Measurements from ENCODE around the gene TBC1D22A. TPM values are rescaled to one million over a fixed set of nuclear protein-coding genes. Genes with fewer than 3 reads are reported as not detected.
A peak's percentile ranks its signal among the peaks of the same experiment; 100 is the strongest.

TBC1D22A gene
- total RNA-seq, 1 donor from 2014 or later: 33.0 TPM

DNA sequence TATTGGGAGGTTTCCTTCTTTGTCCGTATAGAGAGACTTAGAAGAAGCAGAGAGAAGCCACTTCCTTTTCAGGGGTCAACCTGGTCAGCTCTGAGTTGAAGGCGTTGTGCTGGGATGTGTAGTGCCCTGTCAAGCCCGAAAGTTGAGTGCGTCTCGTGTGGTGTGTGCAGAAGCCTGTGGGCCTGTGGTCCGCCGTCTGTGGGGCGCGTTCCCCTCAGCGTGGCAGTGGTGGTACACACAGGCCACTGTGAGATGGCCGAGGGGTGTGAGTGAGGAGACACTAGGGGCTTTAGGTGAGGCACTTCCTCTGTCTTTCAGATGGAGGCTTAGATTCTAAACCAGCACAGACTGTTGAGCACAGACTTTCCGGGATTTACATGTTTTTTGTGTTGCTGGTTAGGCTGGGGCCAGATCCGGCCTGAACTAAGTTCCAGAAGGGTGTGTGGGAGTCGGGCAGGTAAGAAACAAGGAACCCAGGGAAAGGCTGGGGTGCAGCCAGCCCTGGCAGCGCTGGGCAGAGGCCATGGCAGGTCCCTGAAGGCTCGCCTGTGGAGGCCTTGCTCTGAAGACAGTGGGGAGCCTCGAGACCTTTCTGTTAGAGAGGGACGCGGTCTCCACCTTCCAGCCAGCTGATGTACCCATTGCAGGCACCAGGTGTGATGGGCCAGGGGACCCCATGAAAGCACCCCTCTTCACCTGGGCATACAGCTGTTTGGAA, 194.2 kb downstream of the TBC1D22A start:
- no peak for DNase-seq (ENCODE audit: low spot score)

DNA sequence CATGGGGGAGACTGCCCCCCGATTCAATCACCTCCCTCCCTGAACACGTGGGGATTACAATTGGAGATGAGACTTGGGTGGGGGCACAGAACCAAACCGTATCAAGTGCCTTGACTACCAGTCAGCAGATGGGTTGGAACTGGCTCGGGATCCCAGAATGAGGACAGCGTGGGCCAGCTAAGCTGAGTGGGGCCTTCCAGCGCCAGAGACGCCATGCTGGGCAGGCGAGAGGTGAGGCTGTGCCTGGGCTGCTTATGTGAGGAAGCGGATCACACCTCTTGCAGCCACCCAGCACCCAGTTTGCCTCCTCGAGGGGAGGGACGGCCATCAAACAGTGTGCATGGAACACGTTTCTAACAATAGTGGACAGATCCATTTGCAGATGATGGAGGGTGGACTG, 195.1 kb downstream of the TBC1D22A start:
- DNase-seq (ENCODE audit: low spot score): no peak

DNA sequence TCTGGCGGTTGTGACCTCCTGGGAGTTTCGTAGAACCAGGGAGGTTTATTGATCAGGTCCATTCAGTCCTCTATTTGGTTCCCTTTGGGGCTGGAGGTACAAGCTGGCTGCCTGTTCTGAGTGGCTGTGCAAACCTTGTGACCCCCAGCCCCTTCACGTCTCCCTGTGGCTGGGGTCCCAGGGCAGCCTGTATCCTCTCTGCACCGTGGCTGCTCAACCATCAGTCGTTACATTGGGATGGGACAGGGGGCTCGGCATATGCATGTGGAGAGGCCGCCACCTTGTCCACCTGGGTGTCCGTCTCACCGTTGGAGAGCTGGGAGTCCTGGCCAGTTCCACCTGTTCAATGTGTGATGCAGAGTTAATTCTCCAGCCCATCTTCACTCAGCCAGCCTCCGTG, 195.7 kb downstream of the TBC1D22A start:
- no peak for DNase-seq (ENCODE audit: low spot score)

DNA sequence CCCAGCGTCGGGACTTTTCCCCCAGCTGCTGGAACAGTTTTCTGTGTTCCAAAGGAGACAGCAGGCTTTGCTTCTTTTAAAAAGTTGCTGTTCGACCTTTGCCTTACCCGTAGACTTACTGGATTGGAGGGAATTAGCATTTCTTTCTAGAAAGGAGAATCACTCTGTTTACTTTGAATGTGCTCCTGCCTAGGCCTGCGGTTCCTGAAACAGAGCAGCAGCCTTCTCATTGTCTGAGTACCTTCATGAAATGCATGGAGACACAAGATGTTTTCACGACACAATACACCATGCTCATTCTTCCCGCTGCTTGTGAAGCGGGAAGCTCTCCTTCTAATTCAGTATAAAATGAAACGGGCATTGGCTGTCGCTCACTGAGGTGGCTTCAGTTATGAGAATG, 196.2 kb downstream of the TBC1D22A start:
- DNase-seq (ENCODE audit: low spot score): no peak

DNA sequence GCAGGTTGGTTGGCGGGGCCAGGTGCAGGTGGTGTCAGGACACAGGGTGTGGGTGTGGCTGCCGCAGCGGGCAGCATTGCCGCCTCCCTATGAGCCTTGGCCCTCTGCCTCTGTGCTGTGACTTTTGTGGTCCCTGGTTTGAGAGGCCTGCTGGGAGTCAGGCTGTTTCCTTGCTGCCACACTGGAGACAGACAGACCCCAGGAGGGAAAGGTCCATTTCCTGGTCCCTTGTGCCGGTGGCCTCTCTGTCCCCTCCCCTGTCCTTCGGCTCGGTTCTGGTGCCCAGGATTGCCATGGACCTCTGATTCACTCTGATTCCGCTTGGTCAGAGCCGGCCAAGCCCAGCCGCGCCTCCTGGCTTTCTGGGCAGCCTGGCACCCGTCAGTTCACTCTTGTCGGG, 196.9 kb downstream of the TBC1D22A start:
- DNase-seq (ENCODE audit: low spot score): no peak

DNA sequence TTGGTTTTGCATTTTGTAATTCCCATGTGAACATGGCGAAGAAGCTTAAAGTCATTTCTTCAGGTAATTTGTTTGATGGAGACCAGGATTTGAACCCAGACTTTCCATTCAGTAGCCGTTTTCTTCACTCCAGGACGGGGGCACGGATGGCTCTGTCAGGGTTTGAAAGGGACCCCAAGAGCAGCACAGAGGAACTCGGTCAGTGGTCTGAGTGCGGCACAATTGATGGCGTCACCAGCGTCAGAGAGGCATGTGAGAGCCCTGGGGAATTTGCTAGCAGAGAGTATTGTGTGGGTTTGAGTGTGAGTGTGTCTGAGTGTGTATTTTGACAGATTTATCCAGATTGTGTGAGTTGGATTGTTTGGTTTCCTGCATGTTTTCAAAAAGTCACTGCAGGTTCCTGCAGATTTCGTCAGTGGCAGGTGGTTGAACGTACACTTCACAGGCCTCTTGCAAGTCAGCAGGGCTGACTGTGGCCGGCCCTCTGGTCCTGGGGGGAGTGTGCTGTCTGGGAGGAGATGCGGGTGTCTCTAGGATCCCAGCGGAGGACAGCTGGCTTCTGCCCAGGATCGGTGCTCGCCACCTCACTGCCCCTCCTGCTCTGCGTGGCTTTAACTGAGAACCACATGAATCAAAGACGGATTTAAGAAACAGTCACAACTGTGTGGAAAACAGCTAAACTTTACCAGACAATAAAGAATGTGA, 199.3 kb downstream of the TBC1D22A start:
- no peak for DNase-seq (ENCODE audit: low spot score)

DNA sequence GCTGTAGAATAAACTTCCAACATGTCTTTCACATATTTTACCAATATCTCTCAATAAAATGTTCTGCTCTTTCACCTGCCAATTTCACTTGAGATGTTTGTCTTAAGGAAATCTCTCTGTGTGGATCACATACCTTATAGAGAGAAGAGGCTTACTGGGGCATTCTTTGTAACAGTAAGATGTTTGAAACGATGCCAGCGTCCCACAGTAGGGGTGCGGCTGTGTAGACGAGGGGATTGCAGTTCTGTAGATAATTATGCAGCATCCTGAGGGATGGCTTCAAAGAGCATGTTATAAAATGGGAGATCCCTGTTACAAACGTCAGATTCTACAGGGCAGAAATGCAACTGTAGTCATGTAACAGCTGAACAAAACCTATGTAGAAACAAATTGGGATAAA, 200.0 kb downstream of the TBC1D22A start:
- DNase-seq (ENCODE audit: low spot score): no peak

DNA sequence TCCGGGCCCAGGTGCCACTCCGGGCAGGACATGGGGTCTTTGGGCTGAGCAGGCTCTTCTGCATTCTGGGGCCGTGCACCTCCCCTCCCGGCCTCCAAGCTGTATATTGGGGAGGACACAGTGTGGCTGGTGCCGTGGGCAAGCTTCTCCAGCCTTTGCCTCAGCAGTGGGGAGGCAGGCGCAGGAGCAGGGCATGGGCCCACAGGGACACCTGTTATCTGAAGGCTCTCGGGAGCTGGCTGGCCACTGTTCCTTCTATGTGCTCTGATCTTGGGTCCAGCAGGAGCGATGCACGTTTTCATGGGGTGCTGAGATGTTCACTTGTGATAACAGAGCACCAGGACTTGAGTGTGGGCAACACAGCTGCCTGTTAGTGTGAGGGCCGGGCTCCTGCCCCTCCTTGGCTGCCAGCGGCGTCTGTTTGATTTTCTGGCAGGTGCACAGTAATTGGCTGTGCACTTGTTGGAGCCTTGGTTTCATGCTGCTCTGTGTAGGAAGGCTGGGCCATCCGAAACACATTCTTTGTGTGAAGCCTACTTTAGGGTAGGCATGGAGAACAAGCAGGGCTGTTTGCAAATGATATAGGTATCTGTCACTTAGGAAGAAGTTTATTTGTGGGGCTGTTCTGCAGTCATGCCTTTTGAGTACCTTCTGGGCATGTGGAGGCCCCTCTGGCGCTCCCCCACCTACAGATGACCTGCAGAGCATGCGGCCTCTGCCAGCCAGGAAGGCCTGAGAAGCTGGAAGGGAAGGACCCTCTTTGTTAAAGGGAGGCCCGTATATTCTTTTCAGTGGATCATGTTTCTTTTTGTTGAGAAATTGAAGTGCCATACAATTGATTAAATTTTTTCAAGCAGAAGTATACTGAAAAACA, 201.5 kb downstream of the TBC1D22A start:
- no peak for DNase-seq (ENCODE audit: low spot score)

DNA sequence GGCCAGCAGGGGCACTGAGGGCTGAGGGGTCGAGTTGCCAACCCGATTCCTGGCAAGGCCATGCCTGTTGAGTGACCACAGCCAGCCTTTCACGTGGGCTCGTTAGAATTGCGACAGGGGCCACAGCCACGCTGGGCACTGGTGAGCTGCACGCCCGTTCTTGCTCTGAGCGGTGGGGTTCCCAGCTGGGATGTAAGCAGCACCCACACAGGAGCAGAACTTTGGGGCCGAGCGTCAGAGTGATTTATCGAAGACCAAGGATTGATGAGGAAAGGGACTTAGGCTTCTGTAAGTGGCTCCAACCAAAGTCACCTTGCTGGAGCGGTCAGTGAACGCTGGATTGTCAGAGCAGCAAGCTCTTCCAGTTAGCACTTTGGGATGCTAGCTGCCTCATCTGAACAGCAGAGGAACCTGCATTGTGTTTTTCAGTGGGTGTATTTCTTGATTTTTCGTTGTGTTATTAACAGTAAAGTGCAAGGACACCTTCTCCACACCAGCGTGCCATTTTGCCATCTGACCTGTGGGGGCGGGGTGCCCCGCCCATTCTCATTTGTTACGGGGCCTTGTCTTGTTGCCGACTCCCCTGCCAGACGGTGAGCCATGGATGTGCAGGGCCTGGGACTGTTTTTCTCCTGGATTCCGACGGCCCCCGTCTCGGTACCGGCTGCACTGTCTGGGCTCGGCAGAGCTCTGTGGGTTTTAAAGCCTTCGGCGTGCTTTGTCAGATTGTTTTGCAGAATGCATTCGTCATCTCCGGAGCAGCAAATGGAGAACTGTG, 202.5 kb downstream of the TBC1D22A start:
- no peak for DNase-seq (ENCODE audit: low spot score)

DNA sequence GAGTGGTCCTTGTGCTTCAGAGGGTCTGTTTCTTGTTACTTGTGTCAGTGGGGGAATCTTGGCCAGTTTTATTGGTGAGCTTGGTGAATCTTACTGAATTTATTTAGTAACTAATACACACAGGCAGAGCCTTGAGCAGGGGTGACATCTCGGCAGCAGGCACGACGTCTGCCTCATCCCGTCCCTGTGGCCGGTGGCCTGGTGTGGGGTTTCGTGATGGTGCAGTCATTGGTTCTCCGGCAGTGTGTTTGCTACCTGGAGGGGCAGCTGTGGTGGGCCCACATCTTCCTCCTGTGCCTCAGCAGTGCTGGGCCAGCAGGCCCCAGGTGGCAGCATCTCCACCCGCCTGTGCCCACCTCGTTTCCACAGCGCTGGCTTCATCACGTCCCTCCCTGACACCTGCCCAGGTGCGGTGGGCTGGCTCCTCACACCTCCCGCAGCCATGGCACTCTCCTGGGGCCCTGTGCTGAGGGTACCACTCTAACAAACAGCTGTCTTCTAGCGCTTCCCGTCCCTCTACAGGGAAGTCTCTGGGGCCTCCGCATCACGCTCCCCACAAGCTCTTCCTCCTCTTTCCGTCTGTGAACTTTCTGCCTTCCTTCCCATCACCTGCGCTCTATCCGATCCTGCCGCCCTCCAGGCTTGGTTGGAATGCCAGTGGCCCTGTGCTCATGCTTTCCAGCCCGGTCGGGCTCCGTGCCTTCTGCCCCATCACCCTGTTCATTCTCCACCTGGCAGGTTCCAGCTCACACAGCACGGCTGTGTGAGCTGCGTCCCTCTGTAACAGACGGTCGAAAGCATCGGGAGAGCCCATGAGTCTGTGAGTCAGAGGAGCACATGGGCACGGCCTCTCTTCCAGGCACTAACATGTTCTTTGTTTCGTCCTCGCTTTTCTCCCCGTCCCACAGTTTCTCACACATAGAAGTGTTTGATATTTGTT, 203.4 kb downstream of the TBC1D22A start:
- no peak for DNase-seq (ENCODE audit: low spot score)

DNA sequence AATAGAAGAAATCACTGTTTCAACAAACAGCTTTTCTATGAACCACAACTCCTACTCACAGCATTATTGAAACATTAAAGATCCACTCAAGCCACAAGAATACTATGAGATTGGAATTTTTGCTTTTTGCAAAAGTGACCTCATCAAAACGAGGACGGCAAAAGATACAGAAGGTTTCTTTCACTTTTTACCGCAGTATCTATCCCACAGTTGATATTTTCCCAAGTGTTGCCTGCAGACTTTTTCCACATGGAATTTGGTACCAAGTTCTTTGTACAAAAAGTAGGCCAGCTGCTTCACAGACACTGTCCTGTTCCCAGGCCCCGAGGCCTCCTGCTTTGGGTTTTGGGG, 204.0 kb downstream of the TBC1D22A start:
- no peak for DNase-seq (ENCODE audit: low spot score)

DNA sequence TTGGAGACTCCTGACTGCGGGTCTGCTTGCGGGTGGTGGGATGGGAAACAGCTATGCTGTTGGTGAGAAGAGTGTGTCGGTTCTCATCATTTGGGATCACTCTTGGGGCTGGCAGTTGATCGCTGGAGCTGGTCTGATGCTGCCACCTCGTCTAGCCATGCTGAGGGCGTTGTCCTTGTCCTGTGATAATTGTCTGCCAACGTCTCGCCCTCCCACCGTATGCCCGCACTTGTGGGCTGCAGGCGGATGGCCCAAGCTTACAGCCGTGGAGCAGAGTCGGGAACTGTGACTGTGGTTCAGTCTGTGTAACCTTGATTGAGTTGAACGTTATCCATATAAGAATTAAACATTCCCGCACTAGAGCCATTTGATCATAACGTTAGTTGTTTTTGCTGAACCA, 204.4 kb downstream of the TBC1D22A start:
- DNase-seq (ENCODE audit: low spot score): no peak

DNA sequence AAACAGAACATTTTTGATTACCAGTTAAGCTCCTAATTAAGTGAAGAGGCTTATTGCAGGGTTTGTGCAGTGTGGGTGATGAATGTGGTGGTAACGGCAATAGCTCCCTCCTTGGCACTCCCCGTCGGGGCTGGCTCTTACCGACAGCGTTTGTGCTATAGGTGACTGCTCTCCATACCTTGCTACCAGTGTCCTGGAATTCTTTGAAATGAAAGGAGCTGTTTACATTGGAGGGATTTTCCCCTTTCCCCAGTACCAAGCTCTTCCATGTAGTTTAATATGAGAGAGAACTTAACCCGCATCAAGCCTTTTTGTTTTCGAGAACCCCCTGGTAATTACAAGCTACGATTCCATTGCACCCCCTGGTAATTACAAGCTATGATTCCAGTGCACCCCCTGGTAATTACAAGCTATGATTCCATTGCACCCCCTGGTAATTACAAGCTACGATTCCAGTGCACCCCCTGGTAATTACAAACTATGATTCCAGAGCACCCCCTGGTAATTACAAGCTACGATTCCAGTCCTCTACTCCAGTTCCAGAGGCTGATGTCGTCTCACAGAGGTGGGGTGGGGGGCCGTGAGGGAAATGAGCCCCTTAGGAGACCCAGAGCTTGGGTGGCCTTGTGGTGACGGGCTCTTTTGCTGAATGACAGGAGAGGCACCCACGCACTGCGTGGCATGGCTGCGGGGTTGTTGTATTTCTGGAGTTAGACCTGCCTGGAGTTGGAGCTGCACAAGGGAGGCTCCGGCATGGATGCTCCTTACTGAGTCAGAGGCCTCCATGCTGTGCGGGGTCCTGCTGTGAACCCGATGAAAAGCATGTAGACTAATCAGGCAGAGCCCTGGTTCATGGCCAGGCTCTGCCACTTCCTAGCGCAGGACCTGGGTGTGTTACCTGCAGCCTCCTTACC, 205.3 kb downstream of the TBC1D22A start:
- no peak for DNase-seq (ENCODE audit: low spot score)

DNA sequence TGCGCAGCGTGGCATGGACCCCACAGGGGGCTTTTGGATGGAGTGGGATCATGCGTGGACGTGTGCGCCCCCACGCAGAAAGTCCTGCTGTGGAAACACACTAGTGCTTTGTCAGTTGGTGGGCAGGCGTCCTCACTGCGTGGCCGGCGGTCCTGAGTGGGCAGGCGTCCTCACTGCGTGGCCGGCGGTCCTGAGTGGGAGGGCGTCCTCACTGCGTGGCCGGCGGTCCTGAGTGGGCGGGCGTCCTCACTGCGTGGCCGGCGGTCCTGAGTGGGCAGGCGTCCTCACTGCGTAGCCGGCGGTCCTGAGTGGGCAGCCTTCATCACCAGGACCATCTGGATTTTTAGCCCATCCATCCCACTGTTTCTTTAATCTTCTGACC, 205.9 kb downstream of the TBC1D22A start:
- DNase-seq (ENCODE audit: low spot score): no peak

DNA sequence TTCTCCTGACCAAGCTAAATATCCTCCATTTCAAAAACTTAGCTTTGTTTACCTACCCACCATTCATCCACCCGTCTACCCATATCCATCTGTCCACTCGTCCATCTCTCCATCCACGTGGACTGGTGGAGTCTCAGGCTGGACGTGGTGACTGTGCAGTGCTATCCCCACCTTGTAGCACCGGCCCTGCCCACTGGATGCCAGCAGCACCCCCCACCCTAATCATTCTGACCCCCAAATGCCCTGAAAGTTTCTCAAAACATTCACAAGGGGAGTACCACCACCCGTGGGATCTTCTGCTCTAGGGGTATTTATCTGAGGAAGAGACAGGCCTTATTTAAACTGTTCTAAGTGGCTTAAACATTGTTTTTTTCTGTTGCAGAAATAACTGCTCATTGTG, 206.4 kb downstream of the TBC1D22A start:
- DNase-seq (ENCODE audit: low spot score): no peak

DNA sequence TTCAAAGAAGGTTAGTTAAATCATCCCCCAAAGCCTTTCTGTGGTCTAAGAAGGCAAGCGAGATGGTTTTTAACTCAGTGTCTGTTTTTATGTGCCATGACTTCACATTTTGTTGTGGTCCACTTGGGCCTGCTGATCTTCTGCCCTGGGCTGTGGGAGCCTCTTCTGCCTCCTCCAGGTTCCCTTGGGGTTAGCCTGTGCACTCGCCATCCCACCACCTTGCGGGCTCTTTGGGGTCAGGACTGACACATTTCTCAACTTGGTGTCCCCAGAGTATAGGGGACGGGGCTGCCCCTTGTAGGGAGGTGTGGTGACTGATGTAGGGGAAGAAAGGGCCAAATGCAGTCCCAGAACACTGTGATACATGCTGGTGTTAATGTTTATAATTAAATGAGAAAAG, 207.0 kb downstream of the TBC1D22A start:
- DNase-seq (ENCODE audit: low spot score): no peak

DNA sequence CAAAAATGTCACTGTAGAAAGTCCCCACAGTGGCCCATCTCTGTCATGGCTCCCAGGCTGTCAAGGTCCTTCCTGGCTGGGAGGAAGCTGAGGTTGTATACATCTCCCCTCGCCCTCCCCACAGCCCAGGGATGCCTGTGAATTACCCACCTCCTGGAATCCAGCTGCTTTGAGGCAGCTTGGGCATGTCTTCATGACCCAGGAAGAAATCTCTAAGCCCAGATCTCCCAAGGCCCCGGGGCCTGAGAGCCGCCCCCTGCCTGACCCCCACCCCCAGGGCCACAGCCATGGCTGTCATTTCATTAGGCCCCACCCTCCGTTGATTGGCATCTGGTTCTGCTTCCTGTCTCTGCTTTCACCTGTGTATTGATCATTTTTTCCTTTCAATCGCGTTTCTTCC, 207.5 kb downstream of the TBC1D22A start:
- no peak for DNase-seq (ENCODE audit: low spot score)

DNA sequence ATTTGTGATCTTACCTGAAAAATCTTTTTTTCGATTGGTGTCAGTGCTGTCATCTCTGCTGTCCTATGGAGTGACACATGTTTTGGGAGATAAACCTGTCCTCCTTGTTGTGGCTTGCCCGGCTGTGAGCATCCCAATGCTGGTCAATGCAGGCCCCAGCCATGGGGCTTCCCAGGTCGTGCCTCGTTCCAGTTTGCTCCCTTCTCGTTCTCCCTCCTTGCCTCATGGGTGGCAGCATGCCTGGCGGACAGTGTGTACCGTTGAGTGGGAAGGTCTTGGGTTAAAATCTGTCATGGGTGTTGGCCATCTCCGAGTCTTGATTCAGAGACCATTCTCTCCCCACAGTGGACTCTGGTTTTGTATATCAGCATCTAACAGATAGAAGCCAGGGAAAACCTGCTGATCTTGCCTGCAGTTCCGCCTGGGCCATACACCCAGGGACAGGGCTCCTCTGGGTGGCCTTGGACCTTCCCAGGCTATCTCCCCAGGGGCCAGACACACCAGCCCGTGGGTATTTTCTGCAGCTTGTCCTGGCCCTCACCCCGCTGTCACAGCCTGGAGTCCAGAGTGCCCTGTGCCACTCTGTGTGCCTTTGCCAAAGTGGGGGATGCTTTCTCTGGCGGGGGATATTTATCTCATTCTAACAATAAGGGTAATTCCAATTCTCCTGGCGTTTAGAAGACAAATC, 208.1 kb downstream of the TBC1D22A start:
- no peak for DNase-seq (ENCODE audit: low spot score)

DNA sequence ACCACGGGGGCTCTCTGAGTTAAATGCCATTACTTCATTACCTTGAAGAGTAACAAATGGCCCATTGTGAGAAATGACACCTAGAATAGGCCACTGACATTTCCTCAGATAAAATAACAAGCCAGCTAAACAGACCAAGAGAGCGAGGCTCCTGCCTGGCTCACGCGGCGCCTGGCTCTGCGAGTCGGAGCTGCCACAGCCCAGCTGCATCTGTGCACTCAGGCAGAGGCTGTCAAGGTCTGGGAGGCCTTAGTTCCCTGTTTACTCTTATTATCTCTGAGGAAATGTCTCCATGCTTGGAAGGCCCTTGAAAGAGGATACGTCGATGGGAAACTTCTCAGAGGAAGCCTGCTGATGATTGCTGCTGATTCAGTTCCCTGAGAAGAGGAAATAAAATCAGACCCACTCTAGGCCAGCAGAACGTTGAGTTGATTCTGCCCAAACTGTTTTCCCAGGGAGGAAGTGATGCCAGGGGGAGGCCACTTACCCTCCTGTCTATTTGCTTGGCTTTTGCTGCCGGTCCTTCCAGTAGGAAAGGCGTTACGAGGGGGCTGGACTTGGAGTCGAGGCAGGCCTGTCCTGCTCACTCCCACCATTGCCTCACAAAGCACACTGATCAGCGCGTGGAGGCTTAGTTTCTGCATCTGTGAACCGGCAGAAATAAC, 208.8 kb downstream of the TBC1D22A start:
- DNase-seq (ENCODE audit: low spot score): peak; percentile 51
